ENCODE measurements around the gene CLCN7. TPM values are rescaled to one million over a fixed set of nuclear protein-coding genes. Genes with fewer than 3 reads are reported as not detected.

CLCN7 gene
- total RNA-seq, 4 donors from 2014 or later = 50.3 to 144 (median 89.9) TPM

DNA sequence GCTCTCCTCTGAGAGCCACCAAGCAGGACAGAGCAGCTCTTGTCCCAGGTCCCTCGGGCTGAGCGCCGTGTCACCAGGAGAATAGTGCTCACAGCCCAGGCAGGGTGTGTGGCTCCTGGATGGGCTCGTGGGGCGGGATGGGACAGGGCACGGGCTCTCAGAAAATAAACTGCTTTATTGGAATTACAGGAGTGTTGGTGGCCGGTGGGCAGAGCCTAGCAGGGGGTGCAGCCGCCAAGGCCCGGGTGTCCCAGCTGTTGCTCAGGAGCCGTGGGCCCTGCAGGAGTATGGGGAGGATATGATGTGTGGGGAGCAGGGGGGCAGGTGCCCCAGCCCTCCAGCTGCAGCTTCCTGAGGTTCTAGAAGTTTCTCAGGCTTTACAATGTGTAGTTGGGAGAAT is 35.4 kb upstream of the CLCN7 start:
- intact Hi-C loops (cut with DNase I) = no loop called here
- Histone ChIP-seq H3K9me3 (no peaks in the 10 kb centered on the region), H3K27me3 (no peaks in the 10 kb centered on the region), H3K4me1 (peaks cover 0 to 7% of the 10 kb centered on the region in 2 donors), H3K27ac (peak overlapping the region in 1 of 3 donors; percentile 61), H3K36me3 (peaks cover 7 to 14% of the 10 kb centered on the region in 2 donors), H3K4me3 (replicated peaks in 1 of 3) (no peak overlapping the region)
- no peak for DNase-seq
- TF ChIP-seq, protein P1, sequence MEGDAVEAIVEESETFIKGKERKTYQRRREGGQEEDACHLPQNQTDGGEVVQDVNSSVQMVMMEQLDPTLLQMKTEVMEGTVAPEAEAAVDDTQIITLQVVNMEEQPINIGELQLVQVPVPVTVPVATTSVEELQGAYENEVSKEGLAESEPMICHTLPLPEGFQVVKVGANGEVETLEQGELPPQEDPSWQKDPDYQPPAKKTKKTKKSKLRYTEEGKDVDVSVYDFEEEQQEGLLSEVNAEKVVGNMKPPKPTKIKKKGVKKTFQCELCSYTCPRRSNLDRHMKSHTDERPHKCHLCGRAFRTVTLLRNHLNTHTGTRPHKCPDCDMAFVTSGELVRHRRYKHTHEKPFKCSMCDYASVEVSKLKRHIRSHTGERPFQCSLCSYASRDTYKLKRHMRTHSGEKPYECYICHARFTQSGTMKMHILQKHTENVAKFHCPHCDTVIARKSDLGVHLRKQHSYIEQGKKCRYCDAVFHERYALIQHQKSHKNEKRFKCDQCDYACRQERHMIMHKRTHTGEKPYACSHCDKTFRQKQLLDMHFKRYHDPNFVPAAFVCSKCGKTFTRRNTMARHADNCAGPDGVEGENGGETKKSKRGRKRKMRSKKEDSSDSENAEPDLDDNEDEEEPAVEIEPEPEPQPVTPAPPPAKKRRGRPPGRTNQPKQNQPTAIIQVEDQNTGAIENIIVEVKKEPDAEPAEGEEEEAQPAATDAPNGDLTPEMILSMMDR (IDR thresholded peaks at IDR 0.05) = no peak
- no peak for TF ChIP-seq POLR2A (IDR thresholded peaks at IDR 0.05)
- 79 to 95% methylated on average over 7 to 10 of the region's 10 CpGs for WGBS, 2 donors

DNA sequence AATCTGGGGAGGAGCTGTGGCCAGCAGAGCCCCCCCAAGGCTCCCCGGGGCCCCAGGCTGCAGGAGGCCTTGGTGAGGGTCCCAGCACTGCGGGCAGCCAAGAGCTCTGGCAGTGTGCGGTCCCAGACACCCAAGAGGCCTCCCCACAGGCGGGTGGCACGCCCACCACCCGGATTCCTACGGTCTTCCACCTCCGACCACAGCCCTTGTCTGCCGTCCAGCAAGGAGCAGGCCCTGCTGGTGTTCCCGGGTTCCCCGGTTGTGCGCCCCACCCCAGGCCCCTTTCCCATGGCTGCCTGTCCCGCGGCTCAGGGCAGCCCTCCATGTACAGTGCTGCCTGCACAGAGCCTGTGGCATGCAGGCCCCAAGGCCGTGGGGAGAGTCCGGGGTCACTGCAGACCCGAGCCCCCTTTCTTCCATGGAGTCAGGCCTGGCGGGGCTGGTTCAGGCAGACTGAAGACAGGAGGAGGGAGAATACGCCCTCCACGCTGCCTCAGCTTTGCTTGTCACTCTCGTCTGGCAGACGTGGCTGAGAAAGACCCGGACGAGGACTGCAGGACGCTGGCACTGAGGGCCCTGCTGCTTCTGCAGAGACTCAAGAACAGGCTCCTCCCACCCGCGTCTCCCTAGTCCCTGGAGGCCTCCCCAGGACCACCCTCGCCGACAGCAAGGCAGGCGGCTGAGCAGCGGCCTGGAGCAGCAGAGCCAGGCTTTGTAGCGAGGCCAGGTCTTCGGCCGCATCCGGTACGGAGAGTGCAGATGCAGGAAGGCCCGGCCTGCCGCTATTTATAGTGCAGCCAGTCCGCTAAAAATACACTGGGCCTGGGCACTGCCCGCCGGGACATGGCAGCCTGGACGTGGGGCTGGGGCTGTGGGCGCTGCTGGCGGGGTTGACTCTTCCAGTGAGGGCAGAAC is 34.7 kb upstream of the CLCN7 start:
- H3K27me3 ChIP-seq = no peaks in the 10 kb centered on the region
- 85 to 86% methylated on average over 20 to 29 of the region's 44 CpGs for WGBS, 2 donors
- H3K4me3 ChIP-seq (replicated peaks in 1 of 3) = no peak overlapping the region
- peaks cover 7 to 14% of the 10 kb centered on the region in 2 donors for H3K36me3 ChIP-seq
- peak overlapping the region in 2 of 3 donors; percentile 10 to 61 for H3K27ac ChIP-seq
- TF ChIP-seq, protein P1 (IDR thresholded peaks at IDR 0.05) = no peak
- TF ChIP-seq POLR2A (IDR thresholded peaks at IDR 0.05) = peak in 1 of 2 donors; percentile 17
- H3K9me3 ChIP-seq = no peaks in the 10 kb centered on the region
- peaks cover 0 to 7% of the 10 kb centered on the region in 2 donors for H3K4me1 ChIP-seq
- DNase-seq = peak in 1 of 2 donors; percentile 20
- intact Hi-C loops (cut with DNase I) = no loop called here

DNA sequence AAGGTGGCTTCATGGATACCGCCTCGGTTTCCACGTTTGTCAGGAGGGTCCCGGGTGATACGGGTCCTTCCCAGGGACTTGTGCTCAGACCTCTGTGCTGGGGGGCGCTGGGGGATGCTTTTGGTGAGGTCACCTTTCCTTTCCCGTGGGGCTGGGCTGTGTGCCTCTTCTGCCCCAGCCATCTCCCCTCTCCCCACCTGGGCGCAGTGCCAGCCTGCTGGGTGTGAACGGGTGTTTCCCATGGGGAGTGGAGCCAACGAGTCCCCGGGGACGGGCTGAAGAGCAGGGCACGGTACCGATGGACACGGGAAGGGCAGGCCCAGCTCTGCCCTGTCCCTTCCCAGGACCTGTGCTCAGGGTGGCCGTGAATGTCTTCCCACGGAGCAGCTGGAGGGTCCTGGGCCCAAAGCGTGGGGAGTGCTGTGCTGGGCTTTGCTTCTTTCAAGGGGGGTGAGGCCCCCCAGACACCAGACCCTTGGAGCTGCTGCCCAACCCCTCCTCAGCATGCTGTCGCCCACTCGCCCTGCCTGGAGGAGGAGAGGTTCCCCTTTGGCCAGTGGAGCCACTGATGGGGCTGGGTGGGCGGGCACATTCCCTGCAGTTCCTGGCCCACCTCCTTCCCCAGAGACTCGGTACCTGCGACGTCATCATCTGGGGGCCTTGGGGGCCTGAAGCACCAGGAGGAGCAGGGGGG is 33.8 kb upstream of the CLCN7 start:
- TF ChIP-seq POLR2A (IDR thresholded peaks at IDR 0.05) = no peak
- TF ChIP-seq, protein P1 (IDR thresholded peaks at IDR 0.05) = no peak
- Histone ChIP-seq H3K4me3 (replicated peaks in 1 of 3) (no peak overlapping the region), H3K27ac (peak overlapping the region in 2 of 3 donors; percentile 10 to 43), H3K27me3 (no peaks in the 10 kb centered on the region), H3K36me3 (peaks cover 7 to 9% of the 10 kb centered on the region in 2 donors), H3K4me1 (peaks cover 0 to 7% of the 10 kb centered on the region in 2 donors), H3K9me3 (no peaks in the 10 kb centered on the region)
- no peak for DNase-seq
- 84 to 94% methylated on average over 14 to 22 of the region's 24 CpGs for WGBS, 2 donors
- intact Hi-C loops (cut with DNase I) = no loop called here

DNA sequence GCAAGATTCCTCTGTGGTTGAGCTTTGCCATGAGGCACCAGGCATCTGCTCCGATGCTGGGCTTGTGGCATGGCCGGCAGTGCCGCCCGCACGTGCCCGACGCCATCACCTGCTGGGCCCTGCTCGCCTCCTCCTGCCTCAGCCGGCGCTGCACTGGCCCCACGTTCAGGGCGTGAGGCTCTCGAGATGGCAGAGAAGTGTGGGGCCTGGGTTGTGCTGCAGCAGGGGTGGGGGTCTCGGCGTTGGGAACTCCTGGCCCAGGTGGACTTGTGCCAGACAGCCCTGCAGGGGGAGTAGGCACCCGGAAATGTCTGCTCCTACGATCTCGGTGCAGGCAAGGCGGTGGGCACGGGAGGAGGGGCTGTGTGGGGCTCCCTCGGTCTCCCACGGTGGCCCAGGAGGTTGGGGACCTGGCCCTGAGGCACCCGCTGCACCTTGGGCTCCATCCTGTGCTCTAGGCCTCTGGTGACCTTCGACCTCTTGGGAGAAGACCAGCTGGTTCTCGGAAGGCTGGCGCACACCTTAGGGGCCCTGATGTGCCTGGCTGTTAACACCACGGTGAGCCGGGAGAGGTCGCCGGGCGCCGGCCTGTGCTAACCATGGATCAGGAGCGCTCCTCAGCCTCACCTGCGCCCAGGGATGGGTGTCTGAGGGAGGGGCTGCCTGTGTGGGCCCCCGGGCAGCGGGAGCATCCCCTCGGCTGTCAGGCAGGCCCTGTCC is 31.8 kb upstream of the CLCN7 start:
- intact Hi-C loops (cut with DNase I) = no loop called here
- Histone ChIP-seq H3K27ac (no peak overlapping the region), H3K4me3 (replicated peaks in 1 of 3) (no peak overlapping the region), H3K36me3 (peaks cover 21 to 25% of the 10 kb centered on the region in 2 donors), H3K4me1 (peaks cover 0 to 7% of the 10 kb centered on the region in 2 donors), H3K9me3 (no peaks in the 10 kb centered on the region), H3K27me3 (no peaks in the 10 kb centered on the region)
- no peak for DNase-seq
- 92 to 94% methylated on average over 17 to 24 of the region's 37 CpGs for WGBS, 2 donors
- TF ChIP-seq, protein P1 (IDR thresholded peaks at IDR 0.05) = no peak
- TF ChIP-seq POLR2A (IDR thresholded peaks at IDR 0.05) = no peak

Data from thyroid gland (tissue), 4 donors.